B cell (primary cell): ENCODE data around the gene VWA5A.
"Not testable (repeated sequence)": the region's sequence is repeated elsewhere in the genome, so short reads cannot be mapped to it uniquely, and the experiment has no call there.

Experiments used
- EZH2 ChIP-seq: IDR thresholded peaks from 2 replicates; pipeline ENCODE4 v1.6.1; 2012; ENCODE audit warnings: borderline replicate concordance, low read depth, mild to moderate bottlenecking, moderate library complexity, low read length; ENCODE audit not compliant: insufficient read depth, poor library complexity, severe bottlenecking
- TF ChIP-seq, protein P1 (sequence below): fragments of 200-600 bp; IDR thresholded peaks from one replicate; pipeline ENCODE4 v1.8.0; 2022; ENCODE audit warnings: antibody characterized with exemption, mild to moderate bottlenecking

DNA sequence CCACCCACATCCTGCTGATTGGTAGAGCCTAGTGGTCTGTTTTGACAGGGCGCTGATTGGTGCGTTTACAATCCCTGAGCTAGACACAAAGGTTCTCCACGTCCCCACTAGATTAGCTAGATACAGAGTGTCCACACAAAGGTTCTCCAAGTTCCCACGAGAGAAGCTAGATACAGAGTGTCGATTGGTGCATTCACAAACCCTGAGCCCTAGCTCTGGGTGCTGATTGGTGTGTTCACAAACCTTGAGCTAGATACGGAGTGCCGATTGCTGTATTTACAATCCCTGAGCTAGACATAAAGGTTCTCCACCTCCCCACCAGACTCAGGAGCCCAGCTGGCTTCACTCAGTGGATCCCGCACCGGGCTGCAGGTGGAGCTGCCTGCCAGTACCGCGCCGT, 55.1 kb downstream of the VWA5A start:
- not testable (repeated sequence) for TF ChIP-seq EZH2
- TF ChIP-seq, protein P1, sequence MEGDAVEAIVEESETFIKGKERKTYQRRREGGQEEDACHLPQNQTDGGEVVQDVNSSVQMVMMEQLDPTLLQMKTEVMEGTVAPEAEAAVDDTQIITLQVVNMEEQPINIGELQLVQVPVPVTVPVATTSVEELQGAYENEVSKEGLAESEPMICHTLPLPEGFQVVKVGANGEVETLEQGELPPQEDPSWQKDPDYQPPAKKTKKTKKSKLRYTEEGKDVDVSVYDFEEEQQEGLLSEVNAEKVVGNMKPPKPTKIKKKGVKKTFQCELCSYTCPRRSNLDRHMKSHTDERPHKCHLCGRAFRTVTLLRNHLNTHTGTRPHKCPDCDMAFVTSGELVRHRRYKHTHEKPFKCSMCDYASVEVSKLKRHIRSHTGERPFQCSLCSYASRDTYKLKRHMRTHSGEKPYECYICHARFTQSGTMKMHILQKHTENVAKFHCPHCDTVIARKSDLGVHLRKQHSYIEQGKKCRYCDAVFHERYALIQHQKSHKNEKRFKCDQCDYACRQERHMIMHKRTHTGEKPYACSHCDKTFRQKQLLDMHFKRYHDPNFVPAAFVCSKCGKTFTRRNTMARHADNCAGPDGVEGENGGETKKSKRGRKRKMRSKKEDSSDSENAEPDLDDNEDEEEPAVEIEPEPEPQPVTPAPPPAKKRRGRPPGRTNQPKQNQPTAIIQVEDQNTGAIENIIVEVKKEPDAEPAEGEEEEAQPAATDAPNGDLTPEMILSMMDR, result not testable (repeated sequence)
